CD4-positive, alpha-beta T cell treated with Interleukin-2 at 100 ng/mL for 4 hours (primary cell): ENCODE data around the gene MGAT2.
"Not testable (repeated sequence)": the region's sequence is repeated elsewhere in the genome, so short reads cannot be mapped to it uniquely, and the experiment has no call there.

Experiments
- DNase-seq: peaks from one replicate; pipeline ENCODE4 v3.0.0-alpha.2; 2020; ENCODE audit warnings: low spot score

Gene MGAT2

DNA sequence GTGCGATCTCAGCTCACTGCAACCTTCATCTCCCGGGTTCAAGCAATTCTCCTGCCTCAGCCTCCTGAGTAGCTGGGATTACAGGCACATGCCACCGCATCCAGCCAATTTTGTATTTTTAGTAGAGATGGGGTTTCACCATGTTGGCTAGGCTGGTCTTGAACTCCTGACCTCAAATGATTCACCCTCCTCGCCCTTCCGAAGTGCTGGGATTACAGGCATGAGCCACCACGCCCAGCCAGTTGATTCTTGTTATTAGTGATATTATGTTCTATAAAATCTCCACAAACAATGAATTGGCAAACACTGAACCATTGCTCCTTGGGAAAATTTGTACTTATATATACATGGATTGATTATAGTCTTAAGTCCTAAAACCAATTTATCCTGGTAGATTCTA lies 36.9 kb downstream of the MGAT2 start:
- not testable (repeated sequence) for DNase-seq

DNA sequence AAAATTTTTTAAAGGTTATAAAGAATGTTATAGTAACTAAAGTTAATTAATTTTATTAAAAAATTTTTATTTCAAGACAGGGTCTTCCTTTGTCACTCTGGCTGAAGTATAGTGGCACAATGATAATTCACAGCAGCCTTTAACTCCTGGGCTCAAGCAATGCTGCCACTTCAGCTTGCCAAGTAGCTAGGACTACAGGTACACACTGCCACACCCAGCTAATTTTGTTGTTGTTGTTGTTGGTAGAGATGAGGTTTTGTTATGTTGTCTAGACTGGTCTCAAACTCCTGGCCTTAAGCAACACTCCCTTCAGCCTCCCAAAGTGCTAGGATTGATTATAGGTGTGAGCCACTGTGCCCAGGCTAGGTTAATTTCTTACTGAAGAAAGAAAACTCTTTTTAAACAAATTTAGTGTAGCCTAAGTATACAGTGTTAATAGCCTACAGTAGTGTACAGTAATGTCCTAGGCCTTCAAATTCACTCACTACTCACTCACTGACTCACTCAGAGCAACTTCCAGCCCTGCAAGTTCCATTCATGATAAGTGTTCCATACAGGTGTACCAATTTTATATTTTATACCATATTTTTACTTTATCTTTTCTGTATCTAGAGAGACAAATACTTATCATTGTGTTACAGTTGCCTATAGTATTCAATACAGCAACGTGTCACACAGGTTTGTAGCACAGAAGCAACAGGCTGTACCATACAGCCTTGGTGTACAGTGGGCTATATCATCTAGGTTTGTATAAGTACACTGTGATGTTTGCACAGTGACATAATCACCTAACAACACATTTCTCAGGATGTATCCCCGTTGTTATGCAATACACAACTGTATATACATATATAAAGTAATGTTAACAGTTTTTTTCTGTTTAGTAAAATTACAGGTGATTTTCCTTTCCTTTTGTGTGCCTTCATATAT lies 39.2 kb downstream of the MGAT2 start:
- no peak for DNase-seq

GRCh38 chr14:49670475-49670874 lies 49.9 kb downstream of the MGAT2 start:
- no peak for DNase-seq
